Psoas muscle (tissue), 8 donors: ENCODE data around the gene SMC5. TPM values are rescaled to one million over a fixed set of nuclear protein-coding genes. Genes with fewer than 3 reads are reported as not detected.

ENCODE experiments used
- ATAC-seq, 4 donors: fragments of 200-7000 bp; cut with Tn5 transposase; one replicate each; pipeline ENCODE4 v1.9.1; 2020; ENCODE audit warnings: moderate library complexity in 3 of 4, mild to moderate bottlenecking in 2 of 4
- DNase-seq, 2 donors: peaks; one replicate each; pipeline ENCODE4 v3.0.0-alpha.2; 2020
- H3K27ac ChIP-seq: fragments of 200-600 bp; one replicate; pipeline ENCODE4 v1.8.0; 2022
- H3K27me3 ChIP-seq, 3 donors: fragments of 200-600 bp in 1 of 3; one replicate each; pipeline versions ENCODE4 v1.6.1 to v1.8.0; 2013 to 2022; ENCODE audit warnings: low read length in 2 of 3, mild to moderate bottlenecking in 2 of 3, moderate library complexity in 1 of 3; ENCODE audit not compliant: insufficient read depth in 3 of 3
- H3K36me3 ChIP-seq, 2 donors: fragments of 200-600 bp in 1 of 2; one replicate each; pipeline versions ENCODE4 v1.6.1 to v1.8.0; 2013 to 2022; ENCODE audit warnings: low read depth in 1 of 2, mild to moderate bottlenecking in 1 of 2, moderate library complexity in 1 of 2; ENCODE audit not compliant: insufficient read depth in 1 of 2
- H3K4me1 ChIP-seq: fragments of 200-600 bp; one replicate; pipeline ENCODE4 v1.8.0; 2022
- H3K4me3 ChIP-seq: fragments of 200-600 bp; one replicate; pipeline ENCODE4 v1.8.0; 2022; ENCODE audit warnings: mild to moderate bottlenecking
- H3K9me3 ChIP-seq: fragments of 200-600 bp; one replicate; pipeline ENCODE4 v1.8.0; 2022
- WGBS, 3 donors: extraction: QIAGEN DNeasy Blood & Tissue Kit; methylation state at CpG; one replicate each; pipeline versions ENCODE4 v1.1.6 to v1.1.7; 2013; 5-methylcytosine and 5-hydroxymethylcytosine counted together
- intact Hi-C, 2 donors: fragments of 100-400 bp; cut with DNase I; formaldehyde crosslinking; loops; one replicate each; pipeline versions ENCODE4 v1.11.0 to v1.14.2; 2022
- polyA plus RNA-seq, 3 donors: library from polyadenylated mRNA; stranded (reverse); fragments of 200-250 nt; gene quantifications; one replicate each; pipeline ENCODE4 v1.2.3, GENCODE V29; 2013
- total RNA-seq, 4 donors: library from RNA; stranded (reverse); fragmentation: NEBNext Ultra II Directional in 2 of 4; extraction: Animal tissue kit (Norgen Biotek cat#: 25700) in 2 of 4; gene quantifications; one replicate each; pipeline versions ENCODE4 v1.2.1 to v1.2.4, GENCODE V29; 2021 to 2023
- TF ChIP-seq, protein P1 (sequence below): fragments of 200-600 bp; IDR thresholded peaks from one replicate; pipeline ENCODE4 v1.8.0; 2022; ENCODE audit warnings: antibody characterized with exemption
- donor health status: healthy with polysubstance abuse.
- donor health status: DM: no; HTN: no; CAD: no; lungs with moderate emphysema.
- donor health status: Bipolar disorder and iron deficiency.
- donor health status: healthy.
- donor health status: DM: yes; HTN: yes; CAD: no.
- donor health status: DM: no; HTN: no; CAD: no.
- donor health status: DM: no; HTN: no; CAD: no.
- donor health status: DM: yes; HTN: yes; CAD: no.

SMC5 gene
- total and polyA plus RNA-seq, 7 donors = 5.5 to 21.0 (median 18.1) TPM

- H3K27ac ChIP-seq = no peak overlapping the region
- no peaks in the 10 kb centered on the region for H3K4me1 ChIP-seq
- 85 to 87% (median 86%) methylated on average over 2 of the region's 2 CpGs for WGBS, 3 donors
- DNase-seq (no peak), ATAC-seq (no peak)
- H3K27me3 ChIP-seq = no peaks in the 10 kb centered on the region
- H3K4me3 ChIP-seq = no peak overlapping the region
- TF ChIP-seq, protein P1, sequence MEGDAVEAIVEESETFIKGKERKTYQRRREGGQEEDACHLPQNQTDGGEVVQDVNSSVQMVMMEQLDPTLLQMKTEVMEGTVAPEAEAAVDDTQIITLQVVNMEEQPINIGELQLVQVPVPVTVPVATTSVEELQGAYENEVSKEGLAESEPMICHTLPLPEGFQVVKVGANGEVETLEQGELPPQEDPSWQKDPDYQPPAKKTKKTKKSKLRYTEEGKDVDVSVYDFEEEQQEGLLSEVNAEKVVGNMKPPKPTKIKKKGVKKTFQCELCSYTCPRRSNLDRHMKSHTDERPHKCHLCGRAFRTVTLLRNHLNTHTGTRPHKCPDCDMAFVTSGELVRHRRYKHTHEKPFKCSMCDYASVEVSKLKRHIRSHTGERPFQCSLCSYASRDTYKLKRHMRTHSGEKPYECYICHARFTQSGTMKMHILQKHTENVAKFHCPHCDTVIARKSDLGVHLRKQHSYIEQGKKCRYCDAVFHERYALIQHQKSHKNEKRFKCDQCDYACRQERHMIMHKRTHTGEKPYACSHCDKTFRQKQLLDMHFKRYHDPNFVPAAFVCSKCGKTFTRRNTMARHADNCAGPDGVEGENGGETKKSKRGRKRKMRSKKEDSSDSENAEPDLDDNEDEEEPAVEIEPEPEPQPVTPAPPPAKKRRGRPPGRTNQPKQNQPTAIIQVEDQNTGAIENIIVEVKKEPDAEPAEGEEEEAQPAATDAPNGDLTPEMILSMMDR = no peak
- peaks cover 0 to 61% of the 10 kb centered on the region in 2 donors for H3K36me3 ChIP-seq
- intact Hi-C loops = loop anchor here (5.0 to 10.0 kb wide), 3 partner anchors 60 to 168 kb away; no protein-coding TSS in a partner anchor
- H3K9me3 ChIP-seq = no peaks in the 10 kb centered on the region
Observed at GRCh38 chr9:70347046-70347445, 88.3 kb downstream of the SMC5 start.

DNA sequence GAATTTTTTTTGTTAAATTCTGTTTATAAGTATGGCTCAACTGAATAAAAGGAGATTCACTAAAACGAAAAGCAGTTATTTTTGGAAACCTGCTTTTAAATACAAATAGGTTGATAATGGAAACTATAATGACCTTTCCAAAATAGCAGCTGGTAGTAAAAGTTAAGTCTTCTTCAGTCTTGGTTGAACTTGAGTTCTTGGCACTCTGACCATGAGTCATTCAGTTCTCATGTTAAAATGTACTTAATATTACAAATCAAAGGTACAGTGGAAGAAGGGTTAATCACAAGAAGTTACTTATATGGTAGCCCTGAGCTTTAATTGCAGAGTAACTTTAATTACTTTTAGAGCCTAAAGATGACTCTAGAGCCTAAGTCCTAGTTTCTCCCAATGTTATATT is 93.6 kb downstream of the SMC5 start:
- intact Hi-C loops = loop anchor here (2.0 to 5.0 kb wide), 2 partner anchors 132 to 250 kb away; no protein-coding TSS in a partner anchor
- Histone ChIP-seq H3K27me3 (no peaks in the 10 kb centered on the region), H3K36me3 (peaks cover 4 to 42% of the 10 kb centered on the region in 2 donors), H3K27ac (no peak overlapping the region), H3K9me3 (no peaks in the 10 kb centered on the region), H3K4me3 (no peak overlapping the region), H3K4me1 (peaks cover 10% of the 10 kb centered on the region)
- WGBS, 3 donors = 25 to 54% (median 31%) methylated on average over 1 of the region's 1 CpG
- ATAC-seq (peak in 2 of 4 donors; percentile 27 to 44), DNase-seq (no peak)
- TF ChIP-seq, protein P1 = no peak

DNA sequence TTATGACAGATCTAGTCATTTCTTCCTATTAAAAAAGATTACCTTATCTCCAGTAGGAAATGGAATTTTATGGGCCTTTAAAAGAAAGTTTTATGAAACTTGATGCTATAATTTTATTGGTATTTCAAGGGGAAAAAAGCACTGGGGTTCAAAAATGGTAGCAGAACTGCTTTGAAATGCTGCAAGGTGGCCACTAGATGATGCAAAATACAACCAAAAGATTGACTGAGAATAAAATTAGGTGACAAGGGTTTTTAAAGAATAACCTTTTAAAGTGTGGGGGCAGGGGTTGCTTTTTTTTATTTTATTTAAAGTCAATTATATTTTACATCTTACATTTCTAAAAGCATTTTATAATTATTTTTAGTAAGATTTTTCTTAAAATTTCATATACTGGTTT is 94.0 kb downstream of the SMC5 start:
- intact Hi-C loops = loop anchor here (1.0 to 5.0 kb wide), 3 partner anchors 132 to 249 kb away; no protein-coding TSS in a partner anchor
- Histone ChIP-seq H3K4me3 (no peak overlapping the region), H3K27ac (no peak overlapping the region), H3K36me3 (peaks cover 6 to 38% of the 10 kb centered on the region in 2 donors), H3K27me3 (no peaks in the 10 kb centered on the region), H3K4me1 (peaks cover 10% of the 10 kb centered on the region), H3K9me3 (no peaks in the 10 kb centered on the region)
- TF ChIP-seq, protein P1 = peak; percentile 66
- no peak for DNase-seq
- peak in 2 of 4 donors; percentile 48 to 75 for ATAC-seq

DNA sequence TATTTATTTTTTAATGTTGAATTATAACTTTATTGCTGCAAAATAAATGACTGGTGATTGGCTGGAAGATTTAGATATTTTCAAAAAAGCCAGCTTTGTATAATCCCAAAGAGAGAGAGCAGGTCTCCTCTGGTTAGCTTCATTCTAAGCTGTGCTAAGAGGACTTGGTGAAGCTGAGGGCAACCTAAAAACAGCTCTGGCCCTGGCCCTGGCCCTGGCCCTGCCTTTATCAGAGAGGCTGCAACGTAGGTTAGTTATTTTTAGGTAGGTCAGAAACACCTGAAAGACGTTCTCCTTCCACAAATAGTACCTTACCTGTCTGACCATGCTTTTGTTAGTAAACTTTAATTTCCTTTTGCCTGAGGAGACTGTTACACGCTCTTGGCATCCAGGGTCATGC is 97.0 kb downstream of the SMC5 start:
- H3K36me3 ChIP-seq = peaks cover 6 to 8% of the 10 kb centered on the region in 2 donors
- H3K27me3 ChIP-seq = no peaks in the 10 kb centered on the region
- ATAC-seq (peak in 1 of 4 donors; percentile 59), DNase-seq (no peak)
- WGBS, 3 donors = 45 to 51% (median 50%) methylated on average over 3 of the region's 3 CpGs
- TF ChIP-seq, protein P1 = no peak
- intact Hi-C loops = loop anchor here in 1 of 2 donors (5.0 kb wide), 1 partner anchor 36 kb away; no protein-coding TSS in a partner anchor
- no peak overlapping the region for H3K27ac ChIP-seq
- no peaks in the 10 kb centered on the region for H3K9me3 ChIP-seq
- H3K4me1 ChIP-seq = peaks cover 10% of the 10 kb centered on the region
- no peak overlapping the region for H3K4me3 ChIP-seq

DNA sequence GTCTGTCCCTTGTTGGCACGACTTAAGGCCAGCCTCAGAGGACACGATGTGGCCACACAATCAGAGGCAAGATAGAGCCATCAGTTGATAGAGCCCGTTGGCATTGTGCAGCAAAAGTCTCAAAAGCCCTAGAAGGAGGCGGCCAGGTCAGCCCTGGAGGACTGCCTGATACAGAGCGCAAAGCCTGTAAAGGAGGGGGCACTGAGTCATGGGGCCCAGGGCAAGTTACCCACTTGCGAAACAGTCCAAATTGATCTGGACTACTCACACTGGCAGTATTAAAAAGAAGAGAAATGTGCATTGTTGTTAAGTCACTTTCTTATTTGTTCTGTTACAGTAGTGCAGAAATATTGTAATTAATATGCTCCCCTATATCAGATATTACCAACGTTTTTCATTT is 104.2 kb downstream of the SMC5 start:
- TF ChIP-seq, protein P1 = no peak
- ATAC-seq = peak in 3 of 4 donors; percentile 30 to 44 (median 40)
- H3K36me3 ChIP-seq = no peaks in the 10 kb centered on the region
- no peak for DNase-seq
- no peak overlapping the region for H3K4me3 ChIP-seq
- H3K27ac ChIP-seq = no peak overlapping the region
- no peaks in the 10 kb centered on the region for H3K9me3 ChIP-seq
- no peaks in the 10 kb centered on the region for H3K27me3 ChIP-seq
- 92 to 93% (median 92%) methylated on average over 7 of the region's 7 CpGs for WGBS, 3 donors
- intact Hi-C loops = no loop called here
- peaks cover 9% of the 10 kb centered on the region for H3K4me1 ChIP-seq
